ENCODE results near the gene BTF3L4. TPM values are rescaled to one million over a fixed set of nuclear protein-coding genes. Genes with fewer than 3 reads are reported as not detected.
"Not testable (repeated sequence)": the region's sequence is repeated elsewhere in the genome, so short reads cannot be mapped to it uniquely, and the experiment has no call there.

Gene BTF3L4
- total and polyA plus RNA-seq, 2 experiments from 2014 or later: 112 to 154 TPM

DNA sequence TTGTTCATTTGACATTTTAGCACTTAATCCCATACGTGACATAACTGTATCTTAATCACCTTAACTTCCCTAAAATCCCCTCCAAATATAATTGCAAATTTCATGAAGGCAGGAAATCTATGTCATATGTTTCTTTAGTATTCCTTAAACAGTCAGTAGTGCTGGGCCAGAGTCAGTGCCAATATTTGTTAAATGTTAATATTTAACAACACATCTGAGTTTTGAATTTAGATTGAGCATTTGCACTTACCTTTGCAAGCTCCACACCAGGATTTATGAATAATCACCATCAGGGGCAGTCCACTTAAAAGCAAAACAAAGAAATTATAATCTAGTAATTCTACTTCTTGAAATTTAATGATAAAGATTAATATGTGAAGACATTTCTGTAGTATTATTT, 27.8 kb upstream of the BTF3L4 start:
- Mint-ChIP-seq H3K27ac (no peak overlapping the region), H3K4me1 (peaks cover 13% of the 10 kb centered on the region), H3K4me3 (no peak overlapping the region), H3K36me3 (ENCODE audit: low read depth) (peaks cover 49% of the 10 kb centered on the region), H3K27me3 (ENCODE audit: insufficient read depth, low read depth, poor library complexity) (peaks cover 3% of the 10 kb centered on the region), H3K9me3 (no peaks in the 10 kb centered on the region)
- no peak for ATAC-seq
- Histone ChIP-seq H3K4me1 (ENCODE audit: insufficient read depth) (peaks cover 15% of the 10 kb centered on the region), H3K27me3 (ENCODE audit: insufficient read depth) (no peaks in the 10 kb centered on the region), H3K9me2 (ENCODE audit: insufficient read depth) (no peaks in the 10 kb centered on the region), H3F3A (replicated peaks; ENCODE audit: low read depth) (no peaks in the 10 kb centered on the region; the same call in none of the 2 replicates), H2AFZ (no peak overlapping the region), H3K36me3 (ENCODE audit: insufficient read depth) (peaks cover 18% of the 10 kb centered on the region), H4K20me1 (replicated peaks; ENCODE audit: insufficient read depth) (peaks cover 14% of the 10 kb centered on the region), H3K4me2 (no peak overlapping the region), H3K4me3 (no peak overlapping the region), H3K27ac (ENCODE audit: low read depth) (no peak overlapping the region), H3K79me2 (replicated peaks; ENCODE audit: insufficient read depth) (peaks cover 30% of the 10 kb centered on the region)
- TF ChIP-seq STAT1 (IDR thresholded peaks at IDR 0.05; ENCODE audit: unreplicated experiment) (no peak), ZNF331 (CRISPR knock-in tag; IDR thresholded peaks at IDR 0.05; ENCODE audit: low read depth) (no peak), EZH2phosphoT487 (IDR thresholded peaks at IDR 0.05; ENCODE audit: unreplicated experiment) (no peak), JUNB (IDR thresholded peaks at IDR 0.05; ENCODE audit: unreplicated experiment) (no peak), ZNF114 (CRISPR knock-in tag; IDR thresholded peaks at IDR 0.05) (no peak)
- TF ChIP-seq, protein P1, sequence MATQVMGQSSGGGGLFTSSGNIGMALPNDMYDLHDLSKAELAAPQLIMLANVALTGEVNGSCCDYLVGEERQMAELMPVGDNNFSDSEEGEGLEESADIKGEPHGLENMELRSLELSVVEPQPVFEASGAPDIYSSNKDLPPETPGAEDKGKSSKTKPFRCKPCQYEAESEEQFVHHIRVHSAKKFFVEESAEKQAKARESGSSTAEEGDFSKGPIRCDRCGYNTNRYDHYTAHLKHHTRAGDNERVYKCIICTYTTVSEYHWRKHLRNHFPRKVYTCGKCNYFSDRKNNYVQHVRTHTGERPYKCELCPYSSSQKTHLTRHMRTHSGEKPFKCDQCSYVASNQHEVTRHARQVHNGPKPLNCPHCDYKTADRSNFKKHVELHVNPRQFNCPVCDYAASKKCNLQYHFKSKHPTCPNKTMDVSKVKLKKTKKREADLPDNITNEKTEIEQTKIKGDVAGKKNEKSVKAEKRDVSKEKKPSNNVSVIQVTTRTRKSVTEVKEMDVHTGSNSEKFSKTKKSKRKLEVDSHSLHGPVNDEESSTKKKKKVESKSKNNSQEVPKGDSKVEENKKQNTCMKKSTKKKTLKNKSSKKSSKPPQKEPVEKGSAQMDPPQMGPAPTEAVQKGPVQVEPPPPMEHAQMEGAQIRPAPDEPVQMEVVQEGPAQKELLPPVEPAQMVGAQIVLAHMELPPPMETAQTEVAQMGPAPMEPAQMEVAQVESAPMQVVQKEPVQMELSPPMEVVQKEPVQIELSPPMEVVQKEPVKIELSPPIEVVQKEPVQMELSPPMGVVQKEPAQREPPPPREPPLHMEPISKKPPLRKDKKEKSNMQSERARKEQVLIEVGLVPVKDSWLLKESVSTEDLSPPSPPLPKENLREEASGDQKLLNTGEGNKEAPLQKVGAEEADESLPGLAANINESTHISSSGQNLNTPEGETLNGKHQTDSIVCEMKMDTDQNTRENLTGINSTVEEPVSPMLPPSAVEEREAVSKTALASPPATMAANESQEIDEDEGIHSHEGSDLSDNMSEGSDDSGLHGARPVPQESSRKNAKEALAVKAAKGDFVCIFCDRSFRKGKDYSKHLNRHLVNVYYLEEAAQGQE (IDR thresholded peaks at IDR 0.05; ENCODE audit: unreplicated experiment): no peak
- TF ChIP-seq, protein P2, sequence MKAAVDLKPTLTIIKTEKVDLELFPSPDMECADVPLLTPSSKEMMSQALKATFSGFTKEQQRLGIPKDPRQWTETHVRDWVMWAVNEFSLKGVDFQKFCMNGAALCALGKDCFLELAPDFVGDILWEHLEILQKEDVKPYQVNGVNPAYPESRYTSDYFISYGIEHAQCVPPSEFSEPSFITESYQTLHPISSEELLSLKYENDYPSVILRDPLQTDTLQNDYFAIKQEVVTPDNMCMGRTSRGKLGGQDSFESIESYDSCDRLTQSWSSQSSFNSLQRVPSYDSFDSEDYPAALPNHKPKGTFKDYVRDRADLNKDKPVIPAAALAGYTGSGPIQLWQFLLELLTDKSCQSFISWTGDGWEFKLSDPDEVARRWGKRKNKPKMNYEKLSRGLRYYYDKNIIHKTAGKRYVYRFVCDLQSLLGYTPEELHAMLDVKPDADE (IDR thresholded peaks at IDR 0.05): no peak
- TF ChIP-seq, protein P3, sequence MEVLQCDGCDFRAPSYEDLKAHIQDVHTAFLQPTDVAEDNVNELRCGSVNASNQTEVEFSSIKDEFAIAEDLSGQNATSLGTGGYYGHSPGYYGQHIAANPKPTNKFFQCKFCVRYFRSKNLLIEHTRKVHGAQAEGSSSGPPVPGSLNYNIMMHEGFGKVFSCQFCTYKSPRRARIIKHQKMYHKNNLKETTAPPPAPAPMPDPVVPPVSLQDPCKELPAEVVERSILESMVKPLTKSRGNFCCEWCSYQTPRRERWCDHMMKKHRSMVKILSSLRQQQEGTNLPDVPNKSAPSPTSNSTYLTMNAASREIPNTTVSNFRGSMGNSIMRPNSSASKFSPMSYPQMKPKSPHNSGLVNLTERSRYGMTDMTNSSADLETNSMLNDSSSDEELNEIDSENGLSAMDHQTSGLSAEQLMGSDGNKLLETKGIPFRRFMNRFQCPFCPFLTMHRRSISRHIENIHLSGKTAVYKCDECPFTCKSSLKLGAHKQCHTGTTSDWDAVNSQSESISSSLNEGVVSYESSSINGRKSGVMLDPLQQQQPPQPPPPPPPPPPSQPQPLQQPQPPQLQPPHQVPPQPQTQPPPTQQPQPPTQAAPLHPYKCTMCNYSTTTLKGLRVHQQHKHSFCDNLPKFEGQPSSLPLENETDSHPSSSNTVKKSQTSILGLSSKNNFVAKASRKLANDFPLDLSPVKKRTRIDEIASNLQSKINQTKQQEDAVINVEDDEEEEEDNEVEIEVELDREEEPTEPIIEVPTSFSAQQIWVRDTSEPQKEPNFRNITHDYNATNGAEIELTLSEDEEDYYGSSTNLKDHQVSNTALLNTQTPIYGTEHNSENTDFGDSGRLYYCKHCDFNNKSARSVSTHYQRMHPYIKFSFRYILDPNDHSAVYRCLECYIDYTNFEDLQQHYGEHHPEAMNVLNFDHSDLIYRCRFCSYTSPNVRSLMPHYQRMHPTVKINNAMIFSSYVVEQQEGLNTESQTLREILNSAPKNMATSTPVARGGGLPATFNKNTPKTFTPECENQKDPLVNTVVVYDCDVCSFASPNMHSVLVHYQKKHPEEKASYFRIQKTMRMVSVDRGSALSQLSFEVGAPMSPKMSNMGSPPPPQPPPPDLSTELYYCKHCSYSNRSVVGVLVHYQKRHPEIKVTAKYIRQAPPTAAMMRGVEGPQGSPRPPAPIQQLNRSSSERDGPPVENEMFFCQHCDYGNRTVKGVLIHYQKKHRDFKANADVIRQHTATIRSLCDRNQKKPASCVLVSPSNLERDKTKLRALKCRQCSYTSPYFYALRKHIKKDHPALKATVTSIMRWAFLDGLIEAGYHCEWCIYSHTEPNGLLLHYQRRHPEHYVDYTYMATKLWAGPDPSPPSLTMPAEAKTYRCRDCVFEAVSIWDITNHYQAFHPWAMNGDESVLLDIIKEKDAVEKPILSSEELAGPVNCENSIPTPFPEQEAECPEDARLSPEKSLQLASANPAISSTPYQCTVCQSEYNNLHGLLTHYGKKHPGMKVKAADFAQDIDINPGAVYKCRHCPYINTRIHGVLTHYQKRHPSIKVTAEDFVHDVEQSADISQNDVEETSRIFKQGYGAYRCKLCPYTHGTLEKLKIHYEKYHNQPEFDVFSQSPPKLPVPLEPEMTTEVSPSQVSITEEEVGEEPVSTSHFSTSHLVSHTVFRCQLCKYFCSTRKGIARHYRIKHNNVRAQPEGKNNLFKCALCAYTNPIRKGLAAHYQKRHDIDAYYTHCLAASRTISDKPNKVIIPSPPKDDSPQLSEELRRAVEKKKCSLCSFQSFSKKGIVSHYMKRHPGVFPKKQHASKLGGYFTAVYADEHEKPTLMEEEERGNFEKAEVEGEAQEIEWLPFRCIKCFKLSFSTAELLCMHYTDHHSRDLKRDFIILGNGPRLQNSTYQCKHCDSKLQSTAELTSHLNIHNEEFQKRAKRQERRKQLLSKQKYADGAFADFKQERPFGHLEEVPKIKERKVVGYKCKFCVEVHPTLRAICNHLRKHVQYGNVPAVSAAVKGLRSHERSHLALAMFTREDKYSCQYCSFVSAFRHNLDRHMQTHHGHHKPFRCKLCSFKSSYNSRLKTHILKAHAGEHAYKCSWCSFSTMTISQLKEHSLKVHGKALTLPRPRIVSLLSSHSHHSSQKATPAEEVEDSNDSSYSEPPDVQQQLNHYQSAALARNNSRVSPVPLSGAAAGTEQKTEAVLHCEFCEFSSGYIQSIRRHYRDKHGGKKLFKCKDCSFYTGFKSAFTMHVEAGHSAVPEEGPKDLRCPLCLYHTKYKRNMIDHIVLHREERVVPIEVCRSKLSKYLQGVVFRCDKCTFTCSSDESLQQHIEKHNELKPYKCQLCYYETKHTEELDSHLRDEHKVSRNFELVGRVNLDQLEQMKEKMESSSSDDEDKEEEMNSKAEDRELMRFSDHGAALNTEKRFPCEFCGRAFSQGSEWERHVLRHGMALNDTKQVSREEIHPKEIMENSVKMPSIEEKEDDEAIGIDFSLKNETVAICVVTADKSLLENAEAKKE (CRISPR knock-in tag; IDR thresholded peaks at IDR 0.05): no peak
- no peak for DNase-seq (ENCODE audit: low spot score)

DNA sequence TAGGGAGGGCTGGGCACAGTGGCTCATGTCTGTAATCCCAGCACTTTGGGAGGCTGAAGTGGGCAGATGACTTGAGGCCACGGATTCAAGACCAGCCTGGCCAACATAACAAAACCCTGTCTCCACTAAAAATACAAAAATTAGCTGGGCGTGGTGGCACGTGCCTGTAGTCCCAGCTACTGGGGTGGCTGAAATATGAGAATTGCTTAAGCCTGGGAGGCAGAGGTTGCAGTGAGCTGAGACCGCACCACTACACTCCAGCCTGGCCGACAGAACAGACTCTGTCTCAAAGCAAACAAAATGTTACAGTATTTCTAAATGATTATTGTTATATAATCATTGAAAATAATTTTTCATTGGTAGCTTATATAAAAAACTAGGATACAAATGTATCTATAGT, 27.3 kb upstream of the BTF3L4 start:
- Histone ChIP-seq H3K4me1 (ENCODE audit: insufficient read depth) (peaks cover 15% of the 10 kb centered on the region), H4K20me1 (replicated peaks; ENCODE audit: insufficient read depth) (peaks cover 14% of the 10 kb centered on the region), H3K79me2 (replicated peaks; ENCODE audit: insufficient read depth) (peaks cover 30% of the 10 kb centered on the region), H3K36me3 (ENCODE audit: insufficient read depth) (peaks cover 15% of the 10 kb centered on the region)
- ATAC-seq; H3K9me3 Mint-ChIP-seq; H3K4me3 ChIP-seq; H3K27ac Mint-ChIP-seq; H3K27ac ChIP-seq (ENCODE audit: low read depth); H3F3A ChIP-seq (replicated peaks; ENCODE audit: low read depth); H3K27me3 Mint-ChIP-seq (ENCODE audit: insufficient read depth, low read depth, poor library complexity); DNase-seq (ENCODE audit: low spot score); H3K27me3 ChIP-seq (ENCODE audit: insufficient read depth); H3K4me2 ChIP-seq; H2AFZ ChIP-seq; H3K9me2 ChIP-seq (ENCODE audit: insufficient read depth); H3K4me3 Mint-ChIP-seq: not testable (repeated sequence)
- Mint-ChIP-seq H3K4me1 (peaks cover 15% of the 10 kb centered on the region), H3K36me3 (ENCODE audit: low read depth) (peaks cover 44% of the 10 kb centered on the region)
